ENCODE data around the gene IFRD1. TPM values are rescaled to one million over a fixed set of nuclear protein-coding genes. Genes with fewer than 3 reads are reported as not detected.

IFRD1 gene
- total RNA-seq, 1 donor from 2014 or later, result 76.6 TPM

GRCh38 chr7:112462236-112462635, 12.0 kb downstream of the IFRD1 start:
- H3K27me3 Mint-ChIP-seq (ENCODE audit: low read depth), result no peaks in the 10 kb centered on the region

GRCh38 chr7:112467867-112468266, 17.6 kb downstream of the IFRD1 start:
- H3K27ac Mint-ChIP-seq (ENCODE audit: unreplicated experiment), result no peak overlapping the region

More at GRCh38 chr7:112462236-112462635, 12.0 kb downstream of the IFRD1 start:
- Mint-ChIP-seq H3K4me1 (no peaks in the 10 kb centered on the region), H3K27ac (ENCODE audit: unreplicated experiment) (no peak overlapping the region), H3K4me3 (no peak overlapping the region), H3K36me3 (ENCODE audit: low read depth) (peaks cover 11% of the 10 kb centered on the region), H3K9me3 (no peaks in the 10 kb centered on the region)
- DNase-seq (ENCODE audit: low read depth, low spot score), result no peak
- TF ChIP-seq CTCF (conservative IDR thresholded peaks at IDR 0.05), result no peak

GRCh38 chr7:112470194-112470593, 19.9 kb downstream of the IFRD1 start:
- H3K4me1 Mint-ChIP-seq, result no peaks in the 10 kb centered on the region
- no peaks in the 10 kb centered on the region for H3K27me3 Mint-ChIP-seq (ENCODE audit: low read depth)
- DNase-seq (ENCODE audit: low read depth, low spot score), result no peak
- H3K9me3 Mint-ChIP-seq, result no peaks in the 10 kb centered on the region
- no peak overlapping the region for H3K27ac Mint-ChIP-seq (ENCODE audit: unreplicated experiment)
- H3K36me3 Mint-ChIP-seq (ENCODE audit: low read depth), result peaks cover 29% of the 10 kb centered on the region
- H3K4me3 Mint-ChIP-seq, result no peak overlapping the region
- no peak for TF ChIP-seq CTCF (conservative IDR thresholded peaks at IDR 0.05)

More at GRCh38 chr7:112467867-112468266, 17.6 kb downstream of the IFRD1 start:
- H3K27me3 Mint-ChIP-seq (ENCODE audit: low read depth), result no peaks in the 10 kb centered on the region
- H3K4me1 Mint-ChIP-seq, result no peaks in the 10 kb centered on the region
- H3K36me3 Mint-ChIP-seq (ENCODE audit: low read depth), result peaks cover 29% of the 10 kb centered on the region
- no peak overlapping the region for H3K4me3 Mint-ChIP-seq
- TF ChIP-seq CTCF (conservative IDR thresholded peaks at IDR 0.05), result no peak
- DNase-seq (ENCODE audit: low read depth, low spot score), result no peak
- H3K9me3 Mint-ChIP-seq, result no peaks in the 10 kb centered on the region

- H3K27ac Mint-ChIP-seq (ENCODE audit: unreplicated experiment), result no peak overlapping the region
- H3K27me3 Mint-ChIP-seq (ENCODE audit: low read depth), result no peaks in the 10 kb centered on the region
- peaks cover 15% of the 10 kb centered on the region for H3K36me3 Mint-ChIP-seq (ENCODE audit: low read depth)
- no peak for TF ChIP-seq CTCF (conservative IDR thresholded peaks at IDR 0.05)
- DNase-seq (ENCODE audit: low read depth, low spot score), result no peak
- no peak overlapping the region for H3K4me3 Mint-ChIP-seq
- no peaks in the 10 kb centered on the region for H3K4me1 Mint-ChIP-seq
- H3K9me3 Mint-ChIP-seq, result no peaks in the 10 kb centered on the region
Measured at GRCh38 chr7:112476390-112477052, 26.3 kb downstream of the IFRD1 start.

GRCh38 chr7:112481121-112481736, 31.0 kb downstream of the IFRD1 start:
- H3K9me3 Mint-ChIP-seq, result no peaks in the 10 kb centered on the region
- H3K4me3 Mint-ChIP-seq, result no peak overlapping the region
- no peaks in the 10 kb centered on the region for H3K27me3 Mint-ChIP-seq (ENCODE audit: low read depth)
- H3K27ac Mint-ChIP-seq (ENCODE audit: unreplicated experiment), result no peak overlapping the region
- DNase-seq (ENCODE audit: low read depth, low spot score), result no peak
- TF ChIP-seq CTCF (conservative IDR thresholded peaks at IDR 0.05), result no peak
- peaks cover 5% of the 10 kb centered on the region for H3K36me3 Mint-ChIP-seq (ENCODE audit: low read depth)
- H3K4me1 Mint-ChIP-seq, result peaks cover 10% of the 10 kb centered on the region
